PFSK-1 (cell line): ENCODE data around the gene UBE2M.

ENCODE experiments used
- POLR2AphosphoS5 ChIP-seq: IDR thresholded peaks from 2 replicates; pipeline ENCODE4 v1.6.1; 2012; ENCODE audit warnings: low read depth, mild to moderate bottlenecking, control low read depth, low read length, moderate library complexity
- TAF1 ChIP-seq: IDR thresholded peaks from 2 replicates; pipeline ENCODE4 v1.6.1; 2012; ENCODE audit warnings: low read length, control low read depth, borderline replicate concordance; ENCODE audit not compliant: insufficient read depth

GRCh38 chr19:58557221-58558065 is 968 bp downstream of the UBE2M start:
- no peak for TF ChIP-seq TAF1
- TF ChIP-seq POLR2AphosphoS5: no peak
